Keratinocyte (primary cell): ENCODE data around the gene SDS. TPM values are rescaled to one million over a fixed set of nuclear protein-coding genes. Genes with fewer than 3 reads are reported as not detected.

Experiments used
- DNase-seq: peaks from one replicate; pipeline ENCODE4 v3.0.0-alpha.2; 2011; ENCODE audit warnings: low read depth, missing footprints, low spot score
- FAIRE-seq: peaks from 2 replicates; lab custom pipeline; 2011; peaks lifted over from hg19 to GRCh38; lab: Jason Lieb, UNC
- H2AFZ ChIP-seq: 2 replicates; pipeline ENCODE4 v1.6.0; 2012; ENCODE audit warnings: low read length, control low read depth, inconsistent platforms; ENCODE audit not compliant: control insufficient read depth
- H3K27ac ChIP-seq: 2 replicates; pipeline ENCODE4 v1.5.1; 2011; ENCODE audit warnings: low read length; ENCODE audit not compliant: control insufficient read depth, insufficient read depth
- H3K27me3 ChIP-seq: 3 replicates; pipeline ENCODE4 v1.6.0; 2011; ENCODE audit warnings: low read length; ENCODE audit not compliant: control insufficient read depth, insufficient read depth; ENCODE audit errors: extremely low read depth
- H3K36me3 ChIP-seq, 2 experiments: 2 replicates in 1 of 2; 3 replicates in 1 of 2; pipeline ENCODE4 v1.5.1; 2011; ENCODE audit warnings: low read length in 2 of 2, mild to moderate bottlenecking in 1 of 2; ENCODE audit not compliant: control insufficient read depth in 2 of 2, insufficient read depth in 2 of 2; ENCODE audit errors: extremely low read depth in 1 of 2
- H3K4me1 ChIP-seq: 3 replicates; pipeline ENCODE4 v1.5.1; 2011; ENCODE audit warnings: low read length; ENCODE audit not compliant: control insufficient read depth, insufficient read depth; ENCODE audit errors: extremely low read depth
- H3K4me2 ChIP-seq: 3 replicates; pipeline ENCODE4 v1.6.0; 2011; ENCODE audit warnings: low read depth, low read length; ENCODE audit not compliant: control insufficient read depth, insufficient read depth; ENCODE audit errors: extremely low read depth
- H3K4me3 ChIP-seq, 3 experiments: fragments of 200-600 bp in 1 of 3; sonication (generic) in 1 of 3; 2 replicates in 2 of 3; 3 replicates in 1 of 3; pipeline ENCODE4 v1.5.1; 2011 to 2016; ENCODE audit warnings: low read length in 3 of 3, mild to moderate bottlenecking in 3 of 3, control low read depth in 2 of 3, inconsistent platforms in 1 of 3, low read depth in 1 of 3, mixed read lengths in 1 of 3, mixed run types in 1 of 3, moderate library complexity in 1 of 3; ENCODE audit not compliant: control insufficient read depth in 2 of 3, insufficient read depth in 2 of 3; ENCODE audit errors: extremely low read depth in 1 of 3
- H3K79me2 ChIP-seq: 2 replicates; pipeline ENCODE4 v1.6.0; 2012; ENCODE audit warnings: low read length; ENCODE audit not compliant: control insufficient read depth, insufficient read depth
- H3K9ac ChIP-seq: 3 replicates; pipeline ENCODE4 v1.6.0; 2011; ENCODE audit warnings: low read length; ENCODE audit not compliant: control insufficient read depth, insufficient read depth; ENCODE audit errors: extremely low read depth
- H3K9me1 ChIP-seq: 3 replicates; pipeline ENCODE4 v1.6.0; 2011; ENCODE audit warnings: low read length; ENCODE audit not compliant: control insufficient read depth, insufficient read depth; ENCODE audit errors: extremely low read depth
- H3K9me3 ChIP-seq: 2 replicates; pipeline ENCODE4 v1.5.1; 2012; ENCODE audit warnings: low read depth, low read length; ENCODE audit not compliant: control insufficient read depth
- H4K20me1 ChIP-seq: 3 replicates; pipeline ENCODE4 v1.6.0; 2011; ENCODE audit warnings: low read length; ENCODE audit not compliant: control insufficient read depth, insufficient read depth; ENCODE audit errors: extremely low read depth
- EZH2 ChIP-seq: IDR thresholded peaks from one replicate; pipeline ENCODE4 v1.6.1; 2012; ENCODE audit warnings: inconsistent platforms, mild to moderate bottlenecking, low read length, moderate library complexity
- dilution Hi-C: fragments of 300-500 bp; cut with MboI; formaldehyde crosslinking; loops from one replicate; pipeline ENCODE4 v1.7.0; 2020; ENCODE audit warnings: low sequenced_read_pairs; ENCODE audit not compliant: extremely low pct_ligation_motif_present
- polyA plus RNA-seq, 5 experiments: library from polyadenylated mRNA; depleted of rRNA in 3 of 5; stranded (reverse) in 3 of 5; stranded (forward) in 1 of 5; unstranded in 1 of 5; fragments of >200 nt; gene quantifications; 1 replicate in 1 of 5; 2 replicates in 3 of 5; 3 replicates in 1 of 5; pipeline versions ENCODE4 v1.2.1 to v1.2.3, GENCODE V29; 2011 to 2012; ENCODE audit warnings: missing spikeins in 2 of 5, low read depth in 1 of 5, low replicate concordance in 1 of 5
- TF ChIP-seq, protein P1 (sequence below), 3 experiments: IDR thresholded peaks in 1 of 3; conservative IDR thresholded peaks in 1 of 3; optimal IDR thresholded peaks in 1 of 3; 2 replicates in 2 of 3; 3 replicates in 1 of 3; pipeline versions ENCODE3 to v1.5.1; 2011; ENCODE audit warnings: low read length in 3 of 3, mild to moderate bottlenecking in 3 of 3, moderate library complexity in 2 of 3, control low read depth in 1 of 3, inconsistent platforms in 1 of 3; ENCODE audit not compliant: insufficient read depth in 2 of 3; ENCODE audit errors: extremely low read depth in 1 of 3

Gene SDS
- polyA plus RNA-seq, 1 donor (not counting 4 experiments of a cell fraction or from before 2014, with no cell fraction given), result not detected

DNA sequence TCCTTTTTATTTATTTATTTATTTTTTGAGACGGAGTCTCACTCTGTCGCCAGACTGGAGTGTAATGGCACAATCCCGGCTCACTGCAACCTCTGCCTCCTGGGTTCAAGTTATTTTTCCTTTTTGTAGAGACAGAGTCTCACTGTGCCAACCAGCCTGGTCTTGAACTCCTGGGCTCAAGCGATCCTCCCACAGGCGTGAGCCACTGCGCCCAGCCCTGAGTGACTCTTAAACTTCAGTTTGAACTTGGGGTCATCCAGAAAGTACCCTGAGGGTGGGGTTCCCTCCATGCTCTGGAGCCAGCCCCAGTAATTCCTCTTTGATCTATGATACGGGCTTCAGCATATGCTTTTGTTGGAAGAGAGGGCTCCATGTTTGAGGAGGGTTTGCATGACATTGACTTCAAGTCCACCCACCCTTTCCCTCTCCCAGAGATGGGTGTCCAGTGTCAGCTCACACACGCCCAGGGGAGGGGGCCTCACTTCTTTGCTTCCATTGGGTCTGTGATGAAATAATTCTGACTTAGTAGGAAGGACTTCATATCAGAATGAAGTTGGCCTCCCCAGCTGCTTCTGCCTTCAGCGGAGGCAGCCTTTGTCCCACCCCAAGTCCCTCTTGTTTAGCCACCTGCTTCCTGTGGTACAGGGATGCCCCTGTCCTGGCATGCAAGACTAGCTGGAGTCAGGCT lies 11.9 kb downstream of the SDS start:
- H3K4me2 ChIP-seq, result no peak overlapping the region
- TF ChIP-seq, protein P1, sequence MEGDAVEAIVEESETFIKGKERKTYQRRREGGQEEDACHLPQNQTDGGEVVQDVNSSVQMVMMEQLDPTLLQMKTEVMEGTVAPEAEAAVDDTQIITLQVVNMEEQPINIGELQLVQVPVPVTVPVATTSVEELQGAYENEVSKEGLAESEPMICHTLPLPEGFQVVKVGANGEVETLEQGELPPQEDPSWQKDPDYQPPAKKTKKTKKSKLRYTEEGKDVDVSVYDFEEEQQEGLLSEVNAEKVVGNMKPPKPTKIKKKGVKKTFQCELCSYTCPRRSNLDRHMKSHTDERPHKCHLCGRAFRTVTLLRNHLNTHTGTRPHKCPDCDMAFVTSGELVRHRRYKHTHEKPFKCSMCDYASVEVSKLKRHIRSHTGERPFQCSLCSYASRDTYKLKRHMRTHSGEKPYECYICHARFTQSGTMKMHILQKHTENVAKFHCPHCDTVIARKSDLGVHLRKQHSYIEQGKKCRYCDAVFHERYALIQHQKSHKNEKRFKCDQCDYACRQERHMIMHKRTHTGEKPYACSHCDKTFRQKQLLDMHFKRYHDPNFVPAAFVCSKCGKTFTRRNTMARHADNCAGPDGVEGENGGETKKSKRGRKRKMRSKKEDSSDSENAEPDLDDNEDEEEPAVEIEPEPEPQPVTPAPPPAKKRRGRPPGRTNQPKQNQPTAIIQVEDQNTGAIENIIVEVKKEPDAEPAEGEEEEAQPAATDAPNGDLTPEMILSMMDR (optimal IDR thresholded peaks at IDR 0.05 in 1 of 3, IDR thresholded peaks at IDR 0.05 in 1 of 3, conservative IDR thresholded peaks at IDR 0.05 in 1 of 3; ENCODE audit: extremely low read depth in 1 of 3, insufficient read depth in 2 of 3, low read length in 3 of 3), result no peak
- TF ChIP-seq EZH2, result no peak
- H3K27me3 ChIP-seq, result no peaks in the 10 kb centered on the region
- no peak overlapping the region for H3K4me3 ChIP-seq
- H3K9me1 ChIP-seq, result no peaks in the 10 kb centered on the region
- no peak overlapping the region for H3K27ac ChIP-seq
- H3K9ac ChIP-seq, result no peak overlapping the region
- DNase-seq (no peak), FAIRE-seq (no peak)
- dilution Hi-C loops, result no loop called here
- H3K79me2 ChIP-seq, result no peaks in the 10 kb centered on the region
- H3K4me1 ChIP-seq, result no peaks in the 10 kb centered on the region
- no peak overlapping the region for H2AFZ ChIP-seq
- no peaks in the 10 kb centered on the region for H4K20me1 ChIP-seq
- H3K9me3 ChIP-seq, result no peaks in the 10 kb centered on the region
- peaks cover 0 to 13% of the 10 kb centered on the region in 2 experiments for H3K36me3 ChIP-seq

DNA sequence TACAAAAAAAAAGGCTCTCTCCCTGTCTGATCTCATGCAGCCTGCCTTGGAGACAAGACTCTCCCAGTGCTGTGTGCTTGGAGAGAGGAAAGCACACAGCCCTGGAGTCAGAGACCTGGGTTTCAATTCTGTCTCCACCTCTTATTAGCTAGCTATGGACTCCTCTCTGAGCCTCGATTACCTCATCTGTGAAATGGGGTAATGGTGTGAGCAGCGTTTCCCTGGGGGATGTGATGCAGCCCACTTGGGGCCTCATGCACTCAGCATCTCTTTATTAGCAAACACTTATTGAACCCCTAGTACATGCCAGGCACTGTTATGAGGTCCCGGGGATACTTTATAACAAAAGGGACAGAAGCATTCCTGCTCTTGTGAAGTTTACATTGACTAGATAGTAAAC lies 12.5 kb downstream of the SDS start:
- dilution Hi-C loops, result no loop called here

More for the DNA sequence above, 12.5 kb downstream of the SDS start:
- Histone ChIP-seq H3K79me2 (no peaks in the 10 kb centered on the region), H3K9me1 (no peaks in the 10 kb centered on the region), H3K27me3 (no peaks in the 10 kb centered on the region), H3K4me2 (no peak overlapping the region), H2AFZ (no peak overlapping the region), H3K4me3 (no peak overlapping the region), H3K4me1 (no peaks in the 10 kb centered on the region), H3K9me3 (no peaks in the 10 kb centered on the region), H3K27ac (no peak overlapping the region), H3K9ac (no peak overlapping the region), H4K20me1 (no peaks in the 10 kb centered on the region), H3K36me3 (peaks cover 0 to 14% of the 10 kb centered on the region in 2 experiments)
- TF ChIP-seq, protein P1 (optimal IDR thresholded peaks at IDR 0.05 in 1 of 3, IDR thresholded peaks at IDR 0.05 in 1 of 3, conservative IDR thresholded peaks at IDR 0.05 in 1 of 3; ENCODE audit: extremely low read depth in 1 of 3, insufficient read depth in 2 of 3, low read length in 3 of 3), result no peak
- DNase-seq (no peak), FAIRE-seq (no peak)
